Measurements from ENCODE around the gene BOC.

BOC gene

GRCh38 chr3:113247068-113247467, 35.7 kb downstream of the BOC start:
- peaks cover 2% of the 10 kb centered on the region for H3K36me3 ChIP-seq (ENCODE audit: control insufficient read depth, insufficient read depth, low read length)
- no peak overlapping the region for H3K9ac ChIP-seq (ENCODE audit: low read depth, low read length)
- no peaks in the 10 kb centered on the region for H3K9me3 ChIP-seq (ENCODE audit: control insufficient read depth, insufficient read depth, low read length)
- H3K4me1 ChIP-seq (ENCODE audit: control insufficient read depth, insufficient read depth, low read length) = peaks cover 34% of the 10 kb centered on the region
- no peak overlapping the region for H3K4me3 ChIP-seq (ENCODE audit: low read depth, low read length)
- no peaks in the 10 kb centered on the region for H3K27me3 ChIP-seq (ENCODE audit: control insufficient read depth, insufficient read depth, low read length)

GRCh38 chr3:113247675-113248458, 36.5 kb downstream of the BOC start:
- H3K27me3 ChIP-seq (ENCODE audit: control insufficient read depth, insufficient read depth, low read length) = no peaks in the 10 kb centered on the region
- no peak overlapping the region for H3K9ac ChIP-seq (ENCODE audit: low read depth, low read length)

GRCh38 chr3:113249111-113249510, 37.8 kb downstream of the BOC start:
- Histone ChIP-seq H3K27me3 (ENCODE audit: control insufficient read depth, insufficient read depth, low read length) (no peaks in the 10 kb centered on the region), H3K36me3 (ENCODE audit: control insufficient read depth, insufficient read depth, low read length) (peaks cover 2% of the 10 kb centered on the region), H3K4me1 (ENCODE audit: control insufficient read depth, insufficient read depth, low read length) (peaks cover 20% of the 10 kb centered on the region), H3K9me3 (ENCODE audit: control insufficient read depth, insufficient read depth, low read length) (no peaks in the 10 kb centered on the region), H3K4me3 (ENCODE audit: low read depth, low read length) (no peak overlapping the region), H3K9ac (ENCODE audit: low read depth, low read length) (no peak overlapping the region)

More at GRCh38 chr3:113247675-113248458, 36.5 kb downstream of the BOC start:
- Histone ChIP-seq H3K4me3 (ENCODE audit: low read depth, low read length) (no peak overlapping the region), H3K4me1 (ENCODE audit: control insufficient read depth, insufficient read depth, low read length) (peaks cover 26% of the 10 kb centered on the region), H3K36me3 (ENCODE audit: control insufficient read depth, insufficient read depth, low read length) (peaks cover 2% of the 10 kb centered on the region), H3K9me3 (ENCODE audit: control insufficient read depth, insufficient read depth, low read length) (no peaks in the 10 kb centered on the region)

- peaks cover 2% of the 10 kb centered on the region for H3K36me3 ChIP-seq (ENCODE audit: control insufficient read depth, insufficient read depth, low read length)
- no peak overlapping the region for H3K4me3 ChIP-seq (ENCODE audit: low read depth, low read length)
- H3K9ac ChIP-seq (ENCODE audit: low read depth, low read length) = no peak overlapping the region
- no peaks in the 10 kb centered on the region for H3K27me3 ChIP-seq (ENCODE audit: control insufficient read depth, insufficient read depth, low read length)
- H3K9me3 ChIP-seq (ENCODE audit: control insufficient read depth, insufficient read depth, low read length) = no peaks in the 10 kb centered on the region
- peaks cover 20% of the 10 kb centered on the region for H3K4me1 ChIP-seq (ENCODE audit: control insufficient read depth, insufficient read depth, low read length)
These were observed 38.2 kb downstream of the BOC start for GRCh38 chr3:113249601-113250000.

- Histone ChIP-seq H3K36me3 (ENCODE audit: control insufficient read depth, insufficient read depth, low read length) (peaks cover 2% of the 10 kb centered on the region), H3K4me1 (ENCODE audit: control insufficient read depth, insufficient read depth, low read length) (peaks cover 20% of the 10 kb centered on the region), H3K9me3 (ENCODE audit: control insufficient read depth, insufficient read depth, low read length) (no peaks in the 10 kb centered on the region), H3K4me3 (ENCODE audit: low read depth, low read length) (no peak overlapping the region), H3K9ac (ENCODE audit: low read depth, low read length) (no peak overlapping the region), H3K27me3 (ENCODE audit: control insufficient read depth, insufficient read depth, low read length) (no peaks in the 10 kb centered on the region)
These were observed 39.2 kb downstream of the BOC start for GRCh38 chr3:113250566-113250965.

- H3K4me1 ChIP-seq (ENCODE audit: control insufficient read depth, insufficient read depth, low read length) = peaks cover 11% of the 10 kb centered on the region
- no peak overlapping the region for H3K9ac ChIP-seq (ENCODE audit: low read depth, low read length)
- no peaks in the 10 kb centered on the region for H3K27me3 ChIP-seq (ENCODE audit: control insufficient read depth, insufficient read depth, low read length)
- no peaks in the 10 kb centered on the region for H3K9me3 ChIP-seq (ENCODE audit: control insufficient read depth, insufficient read depth, low read length)
- peaks cover 2% of the 10 kb centered on the region for H3K36me3 ChIP-seq (ENCODE audit: control insufficient read depth, insufficient read depth, low read length)
- H3K4me3 ChIP-seq (ENCODE audit: low read depth, low read length) = no peak overlapping the region
These were observed 40.5 kb downstream of the BOC start for GRCh38 chr3:113251817-113252216.

- Histone ChIP-seq H3K9me3 (ENCODE audit: control insufficient read depth, insufficient read depth, low read length) (no peaks in the 10 kb centered on the region), H3K27me3 (ENCODE audit: control insufficient read depth, insufficient read depth, low read length) (no peaks in the 10 kb centered on the region), H3K36me3 (ENCODE audit: control insufficient read depth, insufficient read depth, low read length) (peaks cover 2% of the 10 kb centered on the region), H3K4me3 (ENCODE audit: low read depth, low read length) (no peak overlapping the region), H3K9ac (ENCODE audit: low read depth, low read length) (no peak overlapping the region), H3K4me1 (ENCODE audit: control insufficient read depth, insufficient read depth, low read length) (peaks cover 4% of the 10 kb centered on the region)
These were observed 41.2 kb downstream of the BOC start for GRCh38 chr3:113252553-113252952.

- peaks cover 2% of the 10 kb centered on the region for H3K36me3 ChIP-seq (ENCODE audit: control insufficient read depth, insufficient read depth, low read length)
- no peaks in the 10 kb centered on the region for H3K27me3 ChIP-seq (ENCODE audit: control insufficient read depth, insufficient read depth, low read length)
- no peak overlapping the region for H3K9ac ChIP-seq (ENCODE audit: low read depth, low read length)
- H3K4me3 ChIP-seq (ENCODE audit: low read depth, low read length) = no peak overlapping the region
- H3K9me3 ChIP-seq (ENCODE audit: control insufficient read depth, insufficient read depth, low read length) = no peaks in the 10 kb centered on the region
- H3K4me1 ChIP-seq (ENCODE audit: control insufficient read depth, insufficient read depth, low read length) = peaks cover 3% of the 10 kb centered on the region
These were observed 42.3 kb downstream of the BOC start for GRCh38 chr3:113253702-113254101.

- no peak overlapping the region for H3K9ac ChIP-seq (ENCODE audit: low read depth, low read length)
- no peak overlapping the region for H3K4me3 ChIP-seq (ENCODE audit: low read depth, low read length)
- H3K4me1 ChIP-seq (ENCODE audit: control insufficient read depth, insufficient read depth, low read length) = peaks cover 3% of the 10 kb centered on the region
- H3K9me3 ChIP-seq (ENCODE audit: control insufficient read depth, insufficient read depth, low read length) = no peaks in the 10 kb centered on the region
- H3K36me3 ChIP-seq (ENCODE audit: control insufficient read depth, insufficient read depth, low read length) = peaks cover 2% of the 10 kb centered on the region
- no peaks in the 10 kb centered on the region for H3K27me3 ChIP-seq (ENCODE audit: control insufficient read depth, insufficient read depth, low read length)
These were observed 43.0 kb downstream of the BOC start for GRCh38 chr3:113254171-113254947.

GRCh38 chr3:113255100-113255853, 43.9 kb downstream of the BOC start:
- Histone ChIP-seq H3K27me3 (ENCODE audit: control insufficient read depth, insufficient read depth, low read length) (no peaks in the 10 kb centered on the region), H3K36me3 (ENCODE audit: control insufficient read depth, insufficient read depth, low read length) (peaks cover 2% of the 10 kb centered on the region), H3K4me1 (ENCODE audit: control insufficient read depth, insufficient read depth, low read length) (peaks cover 3% of the 10 kb centered on the region), H3K4me3 (ENCODE audit: low read depth, low read length) (no peak overlapping the region), H3K9ac (ENCODE audit: low read depth, low read length) (no peak overlapping the region), H3K9me3 (ENCODE audit: control insufficient read depth, insufficient read depth, low read length) (no peaks in the 10 kb centered on the region)

GRCh38 chr3:113255854-113256615, 44.7 kb downstream of the BOC start:
- Histone ChIP-seq H3K4me1 (ENCODE audit: control insufficient read depth, insufficient read depth, low read length) (peaks cover 3% of the 10 kb centered on the region), H3K4me3 (ENCODE audit: low read depth, low read length) (no peak overlapping the region), H3K36me3 (ENCODE audit: control insufficient read depth, insufficient read depth, low read length) (peaks cover 2% of the 10 kb centered on the region), H3K27me3 (ENCODE audit: control insufficient read depth, insufficient read depth, low read length) (no peaks in the 10 kb centered on the region), H3K9me3 (ENCODE audit: control insufficient read depth, insufficient read depth, low read length) (no peaks in the 10 kb centered on the region), H3K9ac (ENCODE audit: low read depth, low read length) (no peak overlapping the region)
